ENCODE measurements around the gene AGPAT3.

DNA sequence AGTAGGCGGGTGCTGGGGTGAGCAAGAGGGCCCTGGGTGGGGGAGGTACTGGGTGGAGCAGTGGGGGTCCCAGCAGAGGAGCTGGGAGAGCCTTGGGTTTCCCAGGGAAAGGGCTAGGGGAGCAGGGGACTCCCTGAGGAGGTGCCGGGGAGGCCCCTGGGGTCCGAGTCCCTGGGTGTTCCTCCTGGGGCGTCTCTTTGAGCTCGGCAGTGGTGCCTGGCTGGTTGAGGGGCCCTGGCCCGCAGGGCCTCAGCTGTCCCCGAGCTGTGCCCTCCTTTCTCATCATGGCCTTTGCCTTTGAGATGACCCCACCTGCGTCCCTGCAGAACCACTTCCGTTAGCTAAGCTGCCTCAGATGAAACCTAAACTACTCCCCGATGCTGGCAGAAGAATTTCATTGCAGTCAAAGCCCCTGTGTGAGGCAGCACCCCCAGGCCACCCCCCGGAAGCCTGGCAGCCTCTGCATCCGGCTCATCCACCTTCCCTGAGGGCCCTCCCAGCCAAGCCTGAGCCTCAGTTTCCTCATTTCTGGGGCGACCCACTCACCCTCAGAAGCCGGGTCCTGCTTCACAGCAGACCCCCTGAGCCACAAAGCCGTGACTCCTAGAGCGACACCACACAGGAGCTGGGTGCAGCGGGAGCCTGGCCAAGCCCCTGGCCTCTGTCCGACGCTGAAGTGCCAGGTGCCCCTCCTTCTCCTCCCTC lies 103.5 kb downstream of the AGPAT3 start:
- TF ChIP-seq, protein P1, sequence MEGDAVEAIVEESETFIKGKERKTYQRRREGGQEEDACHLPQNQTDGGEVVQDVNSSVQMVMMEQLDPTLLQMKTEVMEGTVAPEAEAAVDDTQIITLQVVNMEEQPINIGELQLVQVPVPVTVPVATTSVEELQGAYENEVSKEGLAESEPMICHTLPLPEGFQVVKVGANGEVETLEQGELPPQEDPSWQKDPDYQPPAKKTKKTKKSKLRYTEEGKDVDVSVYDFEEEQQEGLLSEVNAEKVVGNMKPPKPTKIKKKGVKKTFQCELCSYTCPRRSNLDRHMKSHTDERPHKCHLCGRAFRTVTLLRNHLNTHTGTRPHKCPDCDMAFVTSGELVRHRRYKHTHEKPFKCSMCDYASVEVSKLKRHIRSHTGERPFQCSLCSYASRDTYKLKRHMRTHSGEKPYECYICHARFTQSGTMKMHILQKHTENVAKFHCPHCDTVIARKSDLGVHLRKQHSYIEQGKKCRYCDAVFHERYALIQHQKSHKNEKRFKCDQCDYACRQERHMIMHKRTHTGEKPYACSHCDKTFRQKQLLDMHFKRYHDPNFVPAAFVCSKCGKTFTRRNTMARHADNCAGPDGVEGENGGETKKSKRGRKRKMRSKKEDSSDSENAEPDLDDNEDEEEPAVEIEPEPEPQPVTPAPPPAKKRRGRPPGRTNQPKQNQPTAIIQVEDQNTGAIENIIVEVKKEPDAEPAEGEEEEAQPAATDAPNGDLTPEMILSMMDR (conservative IDR thresholded peaks at IDR 0.05 in 1 of 2, IDR thresholded peaks at IDR 0.05 in 1 of 2; ENCODE audit: low read depth in 1 of 2, low read length in 2 of 2): no peak
- TF ChIP-seq EZH2 (IDR thresholded peaks at IDR 0.05; ENCODE audit: low read length, missing control alignments): no peak
